Spleen (tissue), 7 donors: Measurements from ENCODE around the gene SYNGR4.

Source experiments
- POLR2AphosphoS5 ChIP-seq, 3 donors: sonication (generic); formaldehyde crosslinking; IDR thresholded peaks; one replicate each; pipeline ENCODE4 v1.5.1; 2017; ENCODE audit warnings: antibody characterized with exemption in 3 of 3
- TF ChIP-seq, protein P1 (sequence below), 11 experiments: fragments of 200-600 bp in 7 of 11; fragments of 450-650 bp in 4 of 11; sonication (generic) in 4 of 11; IDR thresholded peaks in 8 of 11; conservative IDR thresholded peaks in 3 of 11; 1 replicate in 7 of 11; 2 replicates in 4 of 11; pipeline versions ENCODE4 v1.4.0 to v1.8.0; 2016 to 2021; ENCODE audit warnings: antibody characterized with exemption in 11 of 11, inconsistent platforms in 4 of 11, mild to moderate bottlenecking in 1 of 11
- donor health status: DM: no; HTN: no; CAD: no; lungs with moderate emphysema.
- donor health status: DM: no; HTN: no; CAD: no.
- donor health status: DM: no; HTN: no; CAD: no.

DNA sequence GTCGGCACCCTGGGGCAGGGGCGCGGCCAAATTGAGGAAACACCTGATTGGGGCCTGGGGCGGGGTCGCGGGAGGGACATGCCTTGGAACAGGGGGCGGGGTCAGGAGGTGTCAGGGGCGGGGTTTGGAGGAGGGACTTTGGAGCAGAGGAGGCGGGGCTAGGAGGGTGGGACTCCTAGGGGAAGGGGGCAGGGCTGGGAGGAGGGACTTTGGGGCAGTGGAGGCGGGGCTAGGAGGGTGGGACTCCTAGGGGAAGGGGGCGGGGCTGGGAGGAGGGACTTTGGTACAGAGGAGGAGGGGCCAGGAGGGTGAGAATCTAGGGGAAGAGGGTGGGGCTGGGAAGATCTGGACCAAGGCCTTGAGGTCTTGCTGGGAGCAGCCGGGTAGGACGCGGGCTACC is 51.2 kb downstream of the SYNGR4 start:
- TF ChIP-seq, protein P1, sequence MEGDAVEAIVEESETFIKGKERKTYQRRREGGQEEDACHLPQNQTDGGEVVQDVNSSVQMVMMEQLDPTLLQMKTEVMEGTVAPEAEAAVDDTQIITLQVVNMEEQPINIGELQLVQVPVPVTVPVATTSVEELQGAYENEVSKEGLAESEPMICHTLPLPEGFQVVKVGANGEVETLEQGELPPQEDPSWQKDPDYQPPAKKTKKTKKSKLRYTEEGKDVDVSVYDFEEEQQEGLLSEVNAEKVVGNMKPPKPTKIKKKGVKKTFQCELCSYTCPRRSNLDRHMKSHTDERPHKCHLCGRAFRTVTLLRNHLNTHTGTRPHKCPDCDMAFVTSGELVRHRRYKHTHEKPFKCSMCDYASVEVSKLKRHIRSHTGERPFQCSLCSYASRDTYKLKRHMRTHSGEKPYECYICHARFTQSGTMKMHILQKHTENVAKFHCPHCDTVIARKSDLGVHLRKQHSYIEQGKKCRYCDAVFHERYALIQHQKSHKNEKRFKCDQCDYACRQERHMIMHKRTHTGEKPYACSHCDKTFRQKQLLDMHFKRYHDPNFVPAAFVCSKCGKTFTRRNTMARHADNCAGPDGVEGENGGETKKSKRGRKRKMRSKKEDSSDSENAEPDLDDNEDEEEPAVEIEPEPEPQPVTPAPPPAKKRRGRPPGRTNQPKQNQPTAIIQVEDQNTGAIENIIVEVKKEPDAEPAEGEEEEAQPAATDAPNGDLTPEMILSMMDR (IDR thresholded peaks at IDR 0.05 in 8 of 11, conservative IDR thresholded peaks at IDR 0.05 in 3 of 11), result no peak
- no peak for TF ChIP-seq POLR2AphosphoS5 (IDR thresholded peaks at IDR 0.05)
